Tibial nerve (tissue), 3 donors: ENCODE data around the gene LMX1A.

Experiments used
- CTCF ChIP-seq, 5 experiments: fragments of 200-600 bp in 3 of 5; fragments of 450-650 bp in 2 of 5; sonication (generic) in 3 of 5; IDR thresholded peaks; one replicate each; pipeline ENCODE4 v1.5.1; 2016 to 2019; ENCODE audit warnings: antibody characterized with exemption in 5 of 5, mild to moderate bottlenecking in 3 of 5, moderate library complexity in 2 of 5
- POLR2A ChIP-seq, 2 donors: fragments of 450-650 bp; IDR thresholded peaks; one replicate each; pipeline ENCODE4 v1.6.1; 2017; ENCODE audit warnings: antibody characterized with exemption in 2 of 2, mild to moderate bottlenecking in 2 of 2, moderate library complexity in 2 of 2

- TF ChIP-seq CTCF (IDR thresholded peaks at IDR 0.05) (no peak), POLR2A (IDR thresholded peaks at IDR 0.05) (no peak)
Measured at GRCh38 chr1:165217958-165218357, 138.6 kb downstream of the LMX1A start.
